IPS-15b (cell line): ENCODE results near the gene PPP1R2.
"Not testable (repeated sequence)": the region's sequence is repeated elsewhere in the genome, so short reads cannot be mapped to it uniquely, and the experiment has no call there.

ENCODE experiments used
- H3K27me3 ChIP-seq: one replicate; pipeline ENCODE4 v1.6.1; 2013; ENCODE audit warnings: low read length; ENCODE audit not compliant: control insufficient read depth, insufficient read depth
- H3K36me3 ChIP-seq: one replicate; pipeline ENCODE4 v1.6.1; 2013; ENCODE audit warnings: low read length; ENCODE audit not compliant: control insufficient read depth, insufficient read depth
- H3K4me1 ChIP-seq: one replicate; pipeline ENCODE4 v1.6.1; 2013; ENCODE audit warnings: mild to moderate bottlenecking, low read length; ENCODE audit not compliant: control insufficient read depth, insufficient read depth
- H3K4me3 ChIP-seq: one replicate; pipeline ENCODE4 v1.5.1; 2013; ENCODE audit warnings: low read depth, low read length
- H3K9ac ChIP-seq: one replicate; pipeline ENCODE4 v1.6.1; 2013; ENCODE audit warnings: low read depth, mild to moderate bottlenecking, low read length
- H3K9me3 ChIP-seq: one replicate; pipeline ENCODE4 v1.6.1; 2013; ENCODE audit warnings: mild to moderate bottlenecking, low read length; ENCODE audit not compliant: control insufficient read depth, insufficient read depth

The PPP1R2 gene

DNA sequence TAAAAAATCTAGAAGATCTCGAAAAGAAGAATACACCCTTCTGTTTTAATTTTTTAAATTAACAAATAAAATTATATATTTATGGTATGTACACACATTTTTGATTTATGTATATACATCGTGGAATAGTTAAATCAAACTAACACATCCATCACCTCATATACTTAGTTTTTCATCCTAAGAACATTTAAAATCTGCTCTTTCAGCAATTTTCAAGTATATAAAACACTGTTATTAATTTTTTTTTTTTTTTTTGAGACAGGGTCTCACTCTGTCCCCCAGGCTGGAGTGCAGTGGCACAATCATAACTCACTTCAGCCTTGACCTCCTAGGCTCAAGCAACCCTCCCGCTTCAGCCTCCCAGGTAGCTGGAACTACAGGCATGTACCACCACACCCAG is 67.5 kb downstream of the PPP1R2 start:
- Histone ChIP-seq H3K9ac (no peak overlapping the region), H3K9me3 (no peaks in the 10 kb centered on the region), H3K36me3 (no peaks in the 10 kb centered on the region), H3K4me3 (no peak overlapping the region), H3K27me3 (no peaks in the 10 kb centered on the region), H3K4me1 (no peaks in the 10 kb centered on the region)

DNA sequence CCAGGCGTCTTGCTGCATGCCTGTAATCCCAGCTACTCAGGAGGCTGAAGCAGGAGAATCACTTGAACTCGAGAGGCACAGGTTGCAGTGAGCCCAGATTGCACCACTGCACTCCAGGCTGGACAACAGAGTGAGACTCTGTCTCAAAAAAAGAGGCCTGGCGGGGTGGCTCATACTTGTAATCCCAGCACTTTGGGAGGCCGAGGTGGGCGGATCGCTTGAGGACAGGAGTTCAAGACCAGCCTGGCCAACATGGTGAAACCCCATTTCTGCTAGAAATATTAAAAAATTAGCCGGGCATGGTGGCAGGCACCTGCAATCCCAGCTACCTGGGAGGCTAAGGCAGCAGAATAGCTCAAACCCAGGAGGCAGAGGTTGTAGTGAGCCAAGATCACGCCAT is 68.0 kb downstream of the PPP1R2 start:
- H3K4me3 ChIP-seq, H3K9ac ChIP-seq, H3K9me3 ChIP-seq, H3K4me1 ChIP-seq, H3K27me3 ChIP-seq, H3K36me3 ChIP-seq: not testable (repeated sequence)

DNA sequence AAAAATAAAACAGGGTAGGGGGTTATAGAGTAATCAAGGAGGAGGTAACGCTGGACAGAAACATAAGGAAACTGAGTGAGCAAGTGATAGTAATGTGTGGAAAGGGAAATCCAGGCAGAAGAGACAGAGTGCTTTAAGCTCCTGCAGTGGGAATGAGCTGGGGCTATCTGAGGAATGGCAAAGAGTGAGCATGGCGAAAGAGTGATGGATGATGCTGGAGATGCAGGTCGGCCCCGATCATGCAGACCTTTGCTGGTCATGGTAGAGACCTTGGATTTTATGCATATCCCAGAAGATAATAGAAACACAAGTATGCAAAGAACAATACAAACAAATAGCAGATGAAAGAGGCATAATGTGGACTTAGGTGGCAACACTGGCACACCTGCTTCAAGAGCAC is 74.3 kb downstream of the PPP1R2 start:
- no peak overlapping the region for H3K9ac ChIP-seq
- no peak overlapping the region for H3K4me3 ChIP-seq
- no peaks in the 10 kb centered on the region for H3K9me3 ChIP-seq
- H3K4me1 ChIP-seq, result no peaks in the 10 kb centered on the region
- no peaks in the 10 kb centered on the region for H3K27me3 ChIP-seq
- no peaks in the 10 kb centered on the region for H3K36me3 ChIP-seq

DNA sequence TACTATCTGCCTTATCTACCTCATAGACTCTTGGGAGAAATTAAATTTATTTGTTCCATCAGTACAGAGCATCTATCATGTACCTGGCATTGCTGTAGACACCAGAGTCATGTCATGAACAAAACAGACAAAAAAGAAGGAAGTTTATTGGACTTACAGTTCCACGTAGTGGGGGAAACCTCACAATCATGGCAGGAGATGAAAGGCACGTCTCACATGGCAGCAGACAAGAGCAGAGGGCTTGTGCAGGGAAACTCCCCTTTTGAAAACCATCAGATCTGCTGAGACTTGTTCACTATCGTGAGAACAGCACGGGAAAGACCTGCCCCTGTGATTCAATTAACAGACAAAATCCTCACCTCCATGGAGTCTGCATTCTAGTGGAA is 74.7 kb downstream of the PPP1R2 start:
- H3K4me3 ChIP-seq, result no peak overlapping the region
- no peaks in the 10 kb centered on the region for H3K9me3 ChIP-seq
- H3K36me3 ChIP-seq, result no peaks in the 10 kb centered on the region
- no peak overlapping the region for H3K9ac ChIP-seq
- no peaks in the 10 kb centered on the region for H3K27me3 ChIP-seq
- no peaks in the 10 kb centered on the region for H3K4me1 ChIP-seq

DNA sequence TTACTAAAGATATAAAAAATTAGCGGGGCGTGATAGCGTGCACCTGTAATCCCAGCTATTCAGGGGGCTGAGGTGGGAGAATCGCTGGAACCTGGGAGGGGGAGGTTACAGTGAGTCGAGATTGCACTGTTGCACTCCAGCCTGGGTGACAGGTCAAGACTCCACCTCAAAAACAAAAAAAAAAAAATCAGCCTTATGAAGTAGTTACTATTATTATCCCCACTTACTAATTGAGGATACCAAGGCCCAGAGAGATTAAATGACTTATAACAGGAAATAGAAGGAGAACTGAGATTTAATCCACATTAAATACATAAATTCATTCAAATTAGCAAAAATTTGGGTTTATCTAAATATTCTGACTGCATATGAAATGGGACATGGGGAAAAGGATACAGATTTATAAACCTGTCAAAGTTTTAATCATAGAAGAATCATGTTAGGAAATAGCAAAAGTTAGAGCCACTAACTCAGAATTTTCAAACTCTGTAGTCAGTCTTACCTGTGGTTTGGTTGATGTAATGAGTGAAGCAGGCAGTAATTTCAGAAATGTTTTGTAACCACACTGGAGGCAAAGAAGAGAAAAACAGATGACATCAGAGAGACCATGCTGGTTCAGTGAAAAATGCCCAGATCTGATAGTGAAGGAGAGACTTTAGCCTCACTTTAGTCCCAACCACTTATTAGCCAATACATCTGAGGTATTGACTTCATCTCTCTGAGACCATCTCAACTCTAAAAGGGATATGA is 75.3 kb downstream of the PPP1R2 start:
- no peaks in the 10 kb centered on the region for H3K36me3 ChIP-seq
- no peak overlapping the region for H3K9ac ChIP-seq
- no peaks in the 10 kb centered on the region for H3K4me1 ChIP-seq
- H3K9me3 ChIP-seq, result no peaks in the 10 kb centered on the region
- no peak overlapping the region for H3K4me3 ChIP-seq
- H3K27me3 ChIP-seq, result no peaks in the 10 kb centered on the region

DNA sequence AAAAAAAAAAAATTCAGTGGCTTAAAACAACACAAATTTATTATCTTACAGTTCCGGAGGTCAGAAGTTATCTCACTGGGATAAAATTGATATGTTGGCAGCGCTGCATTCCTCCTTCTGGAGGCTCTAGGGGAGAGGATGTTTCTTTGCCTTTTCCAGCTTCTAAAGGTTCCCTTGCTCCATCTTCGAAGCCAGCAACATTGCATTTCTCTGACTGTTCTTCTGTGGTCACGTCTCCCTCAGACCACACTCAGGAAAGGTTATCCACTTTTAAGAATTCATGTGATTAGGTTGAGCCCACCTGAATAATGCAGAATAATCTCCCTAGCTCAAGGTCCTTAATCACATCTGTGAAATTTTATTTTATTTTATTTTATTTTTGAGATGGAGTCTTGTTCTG is 76.9 kb downstream of the PPP1R2 start:
- H3K4me1 ChIP-seq, result no peaks in the 10 kb centered on the region
- H3K4me3 ChIP-seq, result no peak overlapping the region
- no peak overlapping the region for H3K9ac ChIP-seq
- H3K27me3 ChIP-seq, result no peaks in the 10 kb centered on the region
- H3K9me3 ChIP-seq, result no peaks in the 10 kb centered on the region
- H3K36me3 ChIP-seq, result no peaks in the 10 kb centered on the region
